HCT116 (cell line): Measurements from ENCODE around the gene COA1.

Experiments
- CBX3 ChIP-seq: IDR thresholded peaks from 2 replicates; pipeline ENCODE4 v1.6.1; 2012; ENCODE audit warnings: low read depth
- CEBPB ChIP-seq: IDR thresholded peaks from 2 replicates; pipeline ENCODE4 v1.6.1; 2012; ENCODE audit warnings: low read depth
- CTCF ChIP-seq, 3 experiments: fragments of 200-600 bp in 1 of 3; sonication (generic) in 1 of 3; IDR thresholded peaks in 2 of 3; conservative IDR thresholded peaks in 1 of 3; 2 replicates each; pipeline ENCODE4 v1.5.1; 2012 to 2017; ENCODE audit warnings: low read depth in 2 of 3, low read length in 2 of 3, antibody characterized with exemption in 1 of 3, borderline replicate concordance in 1 of 3, control low read depth in 1 of 3, mild to moderate bottlenecking in 1 of 3, mixed read lengths in 1 of 3, mixed run types in 1 of 3, moderate library complexity in 1 of 3; ENCODE audit not compliant: insufficient read depth in 1 of 3
- EZH2 ChIP-seq: fragments of 200-600 bp; sonication (generic); IDR thresholded peaks from 2 replicates; pipeline ENCODE4 v1.6.1; 2017; ENCODE audit warnings: antibody characterized with exemption, mixed run types
- FOSL1 ChIP-seq: IDR thresholded peaks from 2 replicates; pipeline ENCODE4 v1.6.1; 2012; ENCODE audit warnings: low read depth
- MAX ChIP-seq: IDR thresholded peaks from 2 replicates; pipeline ENCODE4 v1.6.1; 2012
- POLR2A ChIP-seq: IDR thresholded peaks from 2 replicates; pipeline ENCODE4 v1.7.0; 2011; ENCODE audit warnings: borderline replicate concordance; ENCODE audit not compliant: insufficient read depth, insufficient read length; ENCODE audit errors: extremely low read depth
- POLR2AphosphoS5 ChIP-seq: IDR thresholded peaks from 2 replicates; pipeline ENCODE4 v1.6.1; 2011; ENCODE audit warnings: mild to moderate bottlenecking, low read depth, low read length, moderate library complexity
- REST ChIP-seq: IDR thresholded peaks from 2 replicates; pipeline ENCODE4 v1.6.1; 2012; ENCODE audit warnings: low read depth
- TCF7L2 ChIP-seq: IDR thresholded peaks from 2 replicates; pipeline ENCODE4 v1.7.0; 2011; ENCODE audit warnings: borderline replicate concordance, inconsistent platforms; ENCODE audit not compliant: insufficient read depth, insufficient read length; ENCODE audit errors: extremely low read depth
- TF ChIP-seq, protein P1 (sequence below): IDR thresholded peaks from 2 replicates; pipeline ENCODE4 v1.6.1; 2011; ENCODE audit warnings: mild to moderate bottlenecking, low read length, moderate library complexity; ENCODE audit not compliant: insufficient replicate concordance; ENCODE audit errors: extremely low read depth
- TF ChIP-seq, protein P2 (sequence below): IDR thresholded peaks from 2 replicates; pipeline ENCODE4 v1.6.1; 2012

DNA sequence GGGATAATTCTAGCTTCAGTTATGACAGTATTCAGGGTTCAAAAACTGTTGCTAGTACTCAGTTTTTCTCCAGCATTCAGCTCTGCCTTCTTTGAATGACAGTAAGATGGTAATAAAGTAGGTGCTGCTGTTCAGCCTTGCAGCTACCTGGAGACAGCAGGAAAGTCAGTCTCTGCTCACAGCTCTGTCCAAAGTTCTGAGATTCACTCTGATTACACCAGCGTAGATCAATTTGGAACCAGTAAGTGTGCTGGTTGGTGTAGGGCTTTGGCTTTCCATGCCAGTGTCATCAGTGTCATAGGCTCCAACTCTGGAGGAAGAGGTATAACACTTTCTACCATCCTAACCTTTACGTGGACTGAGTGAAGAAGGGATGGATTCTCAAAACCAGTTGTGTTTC is 120.2 kb downstream of the COA1 start:
- TF ChIP-seq REST (no peak), CTCF (IDR thresholded peaks at IDR 0.05 in 2 of 3, conservative IDR thresholded peaks at IDR 0.05 in 1 of 3; ENCODE audit: borderline replicate concordance in 1 of 3, insufficient read depth in 1 of 3, low read depth in 2 of 3, low read length in 2 of 3) (no peak), FOSL1 (no peak), POLR2AphosphoS5 (no peak), TCF7L2 (no peak), MAX (no peak), CEBPB (no peak), EZH2 (no peak), POLR2A (no peak), CBX3 (no peak)
- TF ChIP-seq, protein P1, sequence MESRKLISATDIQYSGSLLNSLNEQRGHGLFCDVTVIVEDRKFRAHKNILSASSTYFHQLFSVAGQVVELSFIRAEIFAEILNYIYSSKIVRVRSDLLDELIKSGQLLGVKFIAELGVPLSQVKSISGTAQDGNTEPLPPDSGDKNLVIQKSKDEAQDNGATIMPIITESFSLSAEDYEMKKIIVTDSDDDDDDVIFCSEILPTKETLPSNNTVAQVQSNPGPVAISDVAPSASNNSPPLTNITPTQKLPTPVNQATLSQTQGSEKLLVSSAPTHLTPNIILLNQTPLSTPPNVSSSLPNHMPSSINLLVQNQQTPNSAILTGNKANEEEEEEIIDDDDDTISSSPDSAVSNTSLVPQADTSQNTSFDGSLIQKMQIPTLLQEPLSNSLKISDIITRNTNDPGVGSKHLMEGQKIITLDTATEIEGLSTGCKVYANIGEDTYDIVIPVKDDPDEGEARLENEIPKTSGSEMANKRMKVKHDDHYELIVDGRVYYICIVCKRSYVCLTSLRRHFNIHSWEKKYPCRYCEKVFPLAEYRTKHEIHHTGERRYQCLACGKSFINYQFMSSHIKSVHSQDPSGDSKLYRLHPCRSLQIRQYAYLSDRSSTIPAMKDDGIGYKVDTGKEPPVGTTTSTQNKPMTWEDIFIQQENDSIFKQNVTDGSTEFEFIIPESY: no peak
- TF ChIP-seq, protein P2, sequence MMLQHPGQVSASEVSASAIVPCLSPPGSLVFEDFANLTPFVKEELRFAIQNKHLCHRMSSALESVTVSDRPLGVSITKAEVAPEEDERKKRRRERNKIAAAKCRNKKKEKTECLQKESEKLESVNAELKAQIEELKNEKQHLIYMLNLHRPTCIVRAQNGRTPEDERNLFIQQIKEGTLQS: no peak
